A549 (cell line): ENCODE data around the gene SLC7A4.

Source experiments
- CBX8 ChIP-seq: fragments of 200-600 bp; sonication (generic); IDR thresholded peaks from 2 replicates; pipeline ENCODE4 v1.6.1; 2016
- CEBPB ChIP-seq, 2 experiments: fragments of >200 bp in 1 of 2; sonication (Bioruptor Twin) in 1 of 2; formaldehyde crosslinking in 1 of 2; IDR thresholded peaks; 2 replicates each; pipeline ENCODE4 v1.6.1; 2012 to 2016
- CHD4 ChIP-seq: fragments of 200-600 bp; sonication (generic); IDR thresholded peaks from 2 replicates; pipeline ENCODE4 v1.6.1; 2016; ENCODE audit warnings: antibody characterized with exemption, mild to moderate bottlenecking, borderline replicate concordance
- CTCF ChIP-seq: fragments of >200 bp; sonication (Bioruptor Twin); formaldehyde crosslinking; IDR thresholded peaks from 3 replicates; pipeline ENCODE4 v1.5.1; 2016
- ELK1 ChIP-seq: fragments of 150-350 bp; IDR thresholded peaks from 2 replicates; pipeline ENCODE4 v1.6.1; 2014; ENCODE audit warnings: low read depth, mild to moderate bottlenecking, low read length
- KDM5A ChIP-seq: fragments of 200-600 bp; sonication (generic); IDR thresholded peaks from 2 replicates; pipeline ENCODE4 v1.6.1; 2016; ENCODE audit warnings: antibody characterized with exemption, mild to moderate bottlenecking
- POLR2A ChIP-seq: IDR thresholded peaks from 2 replicates; pipeline ENCODE4 v1.6.1; 2012; ENCODE audit warnings: mild to moderate bottlenecking, low read length
- REST ChIP-seq: fragments of 200-600 bp; sonication (generic); IDR thresholded peaks from 2 replicates; pipeline ENCODE4 v1.6.1; 2016; ENCODE audit warnings: antibody characterized with exemption, mild to moderate bottlenecking, moderate library complexity
- SMC3 ChIP-seq: fragments of >200 bp; sonication (Bioruptor Twin); formaldehyde crosslinking; IDR thresholded peaks from 3 replicates; pipeline ENCODE4 v1.6.1; 2018; ENCODE audit warnings: inconsistent platforms
- ZC3H11A ChIP-seq: fragments of 450-650 bp; IDR thresholded peaks from 2 replicates; pipeline ENCODE4 v1.6.1; 2014; ENCODE audit warnings: antibody characterized with exemption, mild to moderate bottlenecking

GRCh38 chr22:20990184-20991180 lies 41.9 kb downstream of the SLC7A4 start:
- TF ChIP-seq CTCF (no peak), KDM5A (no peak), POLR2A (no peak), ZC3H11A (no peak), SMC3 (no peak), CBX8 (no peak), REST (no peak), CEBPB (IDR thresholded peaks at IDR 0.05) (no peak), CHD4 (no peak), ELK1 (no peak)
